HEK293 (cell line): Measurements from ENCODE around the gene NLGN1.

Experiments used
- CTCF ChIA-PET: fragments of 350-600 bp; formaldehyde crosslinking; extraction: SDS; loops from one replicate; lab custom pipeline; 2021; ENCODE audit warnings: antibody characterized with exemption; lab: Yijun Ruan, JAX
- POLR2A ChIA-PET: fragments of 300-600 bp; formaldehyde crosslinking; extraction: SDS; loops from one replicate; lab custom pipeline; 2020; ENCODE audit warnings: antibody characterized with exemption, inconsistent platforms; lab: Yijun Ruan, JAX
- H3K27ac ChIP-seq: fragments of 200-500 bp; sonication (Bioruptor generic); 2 replicates; pipeline ENCODE4 v1.5.1; 2014; ENCODE audit warnings: low read depth, low read length, control low read depth, inconsistent platforms; ENCODE audit errors: extremely low read depth
- H3K36me3 ChIP-seq, 2 experiments: fragments of 200-500 bp in 1 of 2; sonication (Bioruptor generic) in 1 of 2; 1 replicate in 1 of 2; 2 replicates in 1 of 2; pipeline ENCODE4 v1.5.1; 2014 to 2017; ENCODE audit warnings: inconsistent platforms in 2 of 2, low read length in 2 of 2; ENCODE audit not compliant: control insufficient read depth in 2 of 2, insufficient read depth in 1 of 2
- H3K4me1 ChIP-seq: fragments of 200-500 bp; sonication (Bioruptor generic); 2 replicates; pipeline ENCODE4 v1.5.1; 2014; ENCODE audit warnings: mild to moderate bottlenecking, low read length, inconsistent platforms; ENCODE audit not compliant: control insufficient read depth, insufficient read depth
- H3K4me3 ChIP-seq: 2 replicates; pipeline ENCODE4 v1.5.1; 2011; ENCODE audit warnings: low read depth, mild to moderate bottlenecking, control low read depth, low read length, moderate library complexity
- H3K9me3 ChIP-seq: fragments of 200-500 bp; sonication (Bioruptor generic); 2 replicates; pipeline ENCODE4 v1.5.1; 2014; ENCODE audit warnings: low read depth, low read length, inconsistent platforms; ENCODE audit not compliant: control insufficient read depth, insufficient read depth
- BCL11B ChIP-seq: fragments of 450-650 bp; formaldehyde crosslinking; IDR thresholded peaks from 2 replicates; pipeline ENCODE4 v1.5.1; 2016; ENCODE audit warnings: low read depth, missing biosample characterization, missing genetic modification characterization
- CTCF ChIP-seq: fragments of 450-650 bp; formaldehyde crosslinking; IDR thresholded peaks from 2 replicates; pipeline ENCODE4 v1.5.1; 2016; ENCODE audit warnings: missing biosample characterization, missing genetic modification characterization
- KLF9 ChIP-seq: fragments of 450-650 bp; formaldehyde crosslinking; IDR thresholded peaks from 2 replicates; pipeline ENCODE4 v1.5.1; 2016; ENCODE audit warnings: missing biosample characterization, missing genetic modification characterization, low read depth
- MEIS1 ChIP-seq: sonication (generic); formaldehyde crosslinking; IDR thresholded peaks from 2 replicates; pipeline ENCODE4 v1.8.1; 2022; ENCODE audit warnings: missing genetic modification reagents, mild to moderate bottlenecking, borderline replicate concordance
- MYNN ChIP-seq: fragments of 450-650 bp; formaldehyde crosslinking; IDR thresholded peaks from 2 replicates; pipeline ENCODE4 v1.5.1; 2016; ENCODE audit warnings: missing biosample characterization, missing genetic modification characterization, borderline replicate concordance
- SCRT2 ChIP-seq: fragments of 450-650 bp; formaldehyde crosslinking; IDR thresholded peaks from 2 replicates; pipeline ENCODE4 v1.5.1; 2016; ENCODE audit warnings: missing biosample characterization, missing genetic modification characterization
- WT1 ChIP-seq: fragments of 450-650 bp; formaldehyde crosslinking; IDR thresholded peaks from 2 replicates; pipeline ENCODE4 v1.5.1; 2016; ENCODE audit warnings: missing biosample characterization, missing genetic modification characterization
- ZBTB6 ChIP-seq: fragments of 450-650 bp; formaldehyde crosslinking; IDR thresholded peaks from 2 replicates; pipeline ENCODE4 v1.5.1; 2017; ENCODE audit warnings: missing biosample characterization, missing genetic modification characterization
- ZBTB7A ChIP-seq: fragments of 450-650 bp; formaldehyde crosslinking; IDR thresholded peaks from 2 replicates; pipeline ENCODE4 v1.5.1; 2016; ENCODE audit warnings: low read depth, missing biosample characterization, missing genetic modification characterization
- ZEB2 ChIP-seq: fragments of 450-650 bp; formaldehyde crosslinking; IDR thresholded peaks from 2 replicates; pipeline ENCODE4 v1.5.1; 2016; ENCODE audit warnings: missing biosample characterization, missing genetic modification characterization
- ZFP69B ChIP-seq: fragments of 450-650 bp; formaldehyde crosslinking; IDR thresholded peaks from 2 replicates; pipeline ENCODE4 v1.5.1; 2016; ENCODE audit warnings: missing biosample characterization, missing genetic modification characterization
- ZIC2 ChIP-seq: fragments of 450-650 bp; formaldehyde crosslinking; IDR thresholded peaks from 2 replicates; pipeline ENCODE4 v1.5.1; 2016; ENCODE audit warnings: missing biosample characterization, missing genetic modification characterization
- ZNF133 ChIP-seq: fragments of 450-650 bp; formaldehyde crosslinking; IDR thresholded peaks from 2 replicates; pipeline ENCODE4 v1.5.1; 2016; ENCODE audit warnings: missing biosample characterization, missing genetic modification characterization
- ZNF148 ChIP-seq: fragments of 450-650 bp; formaldehyde crosslinking; IDR thresholded peaks from 2 replicates; pipeline ENCODE4 v1.5.0; 2017; ENCODE audit warnings: missing biosample characterization, missing genetic modification characterization, borderline replicate concordance
- ZNF239 ChIP-seq: fragments of 450-650 bp; formaldehyde crosslinking; IDR thresholded peaks from 2 replicates; pipeline ENCODE4 v1.5.1; 2016; ENCODE audit warnings: missing biosample characterization, missing genetic modification characterization
- ZNF394 ChIP-seq: fragments of 450-650 bp; formaldehyde crosslinking; IDR thresholded peaks from 2 replicates; pipeline ENCODE4 v1.5.1; 2016; ENCODE audit warnings: missing biosample characterization, missing genetic modification characterization, mild to moderate bottlenecking, moderate library complexity, borderline replicate concordance
- ZNF404 ChIP-seq: fragments of 450-650 bp; formaldehyde crosslinking; IDR thresholded peaks from 2 replicates; pipeline ENCODE4 v1.5.1; 2017; ENCODE audit warnings: missing biosample characterization, missing genetic modification characterization
- ZNF423 ChIP-seq: fragments of 450-650 bp; formaldehyde crosslinking; IDR thresholded peaks from 2 replicates; pipeline ENCODE4 v1.5.1; 2016; ENCODE audit warnings: missing biosample characterization, missing genetic modification characterization
- ZNF433 ChIP-seq: fragments of 450-650 bp; formaldehyde crosslinking; IDR thresholded peaks from 2 replicates; pipeline ENCODE4 v1.5.1; 2016; ENCODE audit warnings: missing biosample characterization, missing genetic modification characterization, low read depth
- ZNF501 ChIP-seq: fragments of 450-650 bp; formaldehyde crosslinking; IDR thresholded peaks from 2 replicates; pipeline ENCODE4 v1.5.1; 2016; ENCODE audit warnings: missing biosample characterization, missing genetic modification characterization
- ZNF544 ChIP-seq: fragments of 450-650 bp; formaldehyde crosslinking; IDR thresholded peaks from 2 replicates; pipeline ENCODE4 v1.5.0; 2017; ENCODE audit warnings: missing biosample characterization, missing genetic modification characterization
- ZNF555 ChIP-seq: fragments of 450-650 bp; formaldehyde crosslinking; conservative IDR thresholded peaks from 2 replicates; pipeline ENCODE4 v1.5.1; 2017; ENCODE audit warnings: missing biosample characterization, mild to moderate bottlenecking, missing genetic modification characterization, inconsistent platforms
- ZNF558 ChIP-seq: fragments of 450-650 bp; formaldehyde crosslinking; IDR thresholded peaks from 2 replicates; pipeline ENCODE4 v1.5.1; 2016; ENCODE audit warnings: missing biosample characterization, missing genetic modification characterization
- ZNF580 ChIP-seq: fragments of 450-650 bp; formaldehyde crosslinking; IDR thresholded peaks from 2 replicates; pipeline ENCODE4 v1.5.1; 2016; ENCODE audit warnings: missing biosample characterization, missing genetic modification characterization
- ZNF610 ChIP-seq: fragments of 450-650 bp; formaldehyde crosslinking; IDR thresholded peaks from 2 replicates; pipeline ENCODE4 v1.5.1; 2016; ENCODE audit warnings: missing biosample characterization, missing genetic modification characterization, borderline replicate concordance
- ZNF629 ChIP-seq: fragments of 450-650 bp; formaldehyde crosslinking; IDR thresholded peaks from 2 replicates; pipeline ENCODE4 v1.5.1; 2017; ENCODE audit warnings: missing biosample characterization, missing genetic modification characterization
- ZNF654 ChIP-seq: fragments of 450-650 bp; formaldehyde crosslinking; IDR thresholded peaks from 2 replicates; pipeline ENCODE4 v1.5.1; 2016; ENCODE audit warnings: low read depth, missing biosample characterization, missing genetic modification characterization
- ZNF658 ChIP-seq: fragments of 450-650 bp; formaldehyde crosslinking; IDR thresholded peaks from 2 replicates; pipeline ENCODE4; 2016; ENCODE audit warnings: missing biosample characterization, missing genetic modification characterization
- ZNF660 ChIP-seq: fragments of 450-650 bp; IDR thresholded peaks from 2 replicates; pipeline ENCODE4 v1.5.1; 2018; ENCODE audit warnings: missing biosample characterization, mild to moderate bottlenecking, missing genetic modification characterization
- ZNF664 ChIP-seq: fragments of 450-650 bp; formaldehyde crosslinking; IDR thresholded peaks from 2 replicates; pipeline ENCODE4 v1.5.1; 2016; ENCODE audit warnings: missing biosample characterization, missing genetic modification characterization
- ZNF76 ChIP-seq: fragments of 450-650 bp; formaldehyde crosslinking; IDR thresholded peaks from 2 replicates; pipeline ENCODE4; 2016; ENCODE audit warnings: low read depth, missing biosample characterization, missing genetic modification characterization, borderline replicate concordance
- ZSCAN16 ChIP-seq: fragments of 450-650 bp; formaldehyde crosslinking; IDR thresholded peaks from 2 replicates; pipeline ENCODE4 v1.5.1; 2016; ENCODE audit warnings: missing biosample characterization, missing genetic modification characterization

NLGN1 gene

GRCh38 chr3:173402656-173403055 lies 5.1 kb downstream of the NLGN1 start:
- no peaks in the 10 kb centered on the region for H3K36me3 ChIP-seq
- H3K4me1 ChIP-seq: no peaks in the 10 kb centered on the region; the same call in 1 of the 2 replicates
- TF ChIP-seq KLF9 (tag by site-specific recombination) (no peak), ZNF580 (tag by site-specific recombination) (no peak), BCL11B (no peak), ZNF133 (tag by site-specific recombination) (no peak), ZSCAN16 (no peak), ZNF544 (tag by site-specific recombination) (no peak), ZNF658 (tag by site-specific recombination) (no peak), WT1 (tag by site-specific recombination) (no peak)
- H3K4me3 ChIP-seq: no peak overlapping the region
- no peak overlapping the region for H3K27ac ChIP-seq
- ChIA-PET CTCF (interaction anchor here (0.7 kb wide), 1 partner anchor 1464 kb away, joined by 4 read pairs; no protein-coding TSS in a partner anchor), POLR2A (no interaction called here)
- H3K9me3 ChIP-seq: no peaks in the 10 kb centered on the region

- CTCF ChIA-PET: interaction anchor here (0.6 kb wide), 1 partner anchor 31 kb away, joined by 3 read pairs; no protein-coding TSS in a partner anchor
- Histone ChIP-seq H3K36me3 (no peaks in the 10 kb centered on the region), H3K4me1 (no peaks in the 10 kb centered on the region; the same call in 1 of the 2 replicates), H3K9me3 (no peaks in the 10 kb centered on the region), H3K4me3 (no peak overlapping the region), H3K27ac (no peak overlapping the region)
- POLR2A ChIA-PET: no interaction called here
- TF ChIP-seq CTCF (tag by site-specific recombination) (no peak), SCRT2 (tag by site-specific recombination) (no peak), ZNF148 (tag by site-specific recombination) (no peak), ZNF394 (tag by site-specific recombination) (no peak), ZNF664 (tag by site-specific recombination) (no peak), MYNN (no peak), ZNF658 (tag by site-specific recombination) (no peak), ZNF660 (tag by site-specific recombination) (0 out of 2 replicates have a peak, but pooled peaks have one; percentile 38), ZNF433 (tag by site-specific recombination) (no peak), ZBTB6 (tag by site-specific recombination) (no peak), ZNF76 (tag by site-specific recombination) (no peak), ZNF423 (tag by site-specific recombination) (no peak), ZNF654 (tag by site-specific recombination) (no peak), ZFP69B (tag by site-specific recombination) (no peak), ZNF501 (tag by site-specific recombination) (no peak), ZNF629 (tag by site-specific recombination) (0 out of 2 replicates have a peak, but pooled peaks have one; percentile 21), ZNF558 (tag by site-specific recombination) (no peak), ZNF610 (no peak), ZNF555 (no peak), ZBTB7A (tag by site-specific recombination) (no peak), ZEB2 (tag by site-specific recombination) (0 out of 2 replicates have a peak, but pooled peaks have one; percentile 44), ZIC2 (tag by site-specific recombination) (no peak), ZNF239 (no peak), ZNF404 (tag by site-specific recombination) (no peak), MEIS1 (CRISPR knock-in tag) (no peak)
Measured at GRCh38 chr3:173403376-173403775, 5.8 kb downstream of the NLGN1 start.
